GM19193 (cell line): ENCODE results near the gene FAM83E.
A peak's percentile ranks its signal among the peaks of the same experiment; 100 is the strongest.

Source experiments
- POLR2A ChIP-seq: IDR thresholded peaks from 4 replicates; pipeline ENCODE4 v1.6.1; 2011; ENCODE audit not compliant: insufficient read depth, insufficient read length; ENCODE audit errors: extremely low read depth

The FAM83E gene

GRCh38 chr19:48635263-48635965, 20.5 kb upstream of the FAM83E start:
- peak; percentile 44 for TF ChIP-seq POLR2A

GRCh38 chr19:48634424-48635262, 19.8 kb upstream of the FAM83E start:
- peak; percentile 43 for TF ChIP-seq POLR2A

GRCh38 chr19:48634036-48634342, 19.1 kb upstream of the FAM83E start:
- TF ChIP-seq POLR2A: no peak

DNA sequence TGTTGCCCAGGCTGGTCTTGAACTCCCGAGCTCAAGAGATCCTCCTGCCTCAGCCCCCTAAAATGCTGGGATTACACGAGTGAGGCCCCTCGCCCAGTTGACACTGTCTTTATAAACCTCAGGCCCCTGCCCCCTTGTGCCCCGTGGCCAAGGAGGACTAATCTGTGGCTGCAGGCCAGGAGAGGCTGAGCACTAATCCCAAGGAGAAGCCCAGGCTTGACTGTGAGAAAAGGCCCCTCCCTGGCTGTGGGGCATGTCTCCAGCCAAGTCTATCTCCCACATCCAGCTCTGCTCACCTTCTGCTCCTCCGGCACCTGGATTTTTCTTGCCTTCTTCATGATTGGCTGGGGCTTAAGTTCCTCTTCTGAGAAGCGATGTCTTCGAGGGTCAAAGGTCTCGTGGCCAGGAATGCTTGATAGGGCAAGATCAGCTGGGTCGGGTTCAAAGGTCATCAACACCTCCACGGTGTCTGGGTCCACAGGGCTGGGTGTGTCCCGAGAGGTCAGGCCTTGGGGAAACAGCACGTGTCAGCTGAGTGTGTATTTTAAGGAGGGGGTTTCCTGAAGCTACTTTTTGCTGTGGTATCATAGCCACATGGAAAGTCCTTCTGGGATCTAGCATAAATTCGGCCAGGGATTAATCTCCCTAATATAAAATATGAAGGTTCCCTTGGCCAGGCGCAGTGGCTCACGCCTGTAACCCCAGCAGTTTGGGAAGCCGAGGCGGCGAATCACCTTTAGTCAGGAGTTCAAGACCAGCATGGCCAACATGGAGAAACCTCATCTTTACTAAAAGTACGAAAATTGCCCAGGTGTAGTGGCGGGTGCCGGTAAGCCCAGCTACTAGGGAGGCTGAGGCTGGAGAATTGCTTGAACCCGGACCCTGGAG, 18.5 kb upstream of the FAM83E start:
- no peak for TF ChIP-seq POLR2A

GRCh38 chr19:48632692-48633147, 17.8 kb upstream of the FAM83E start:
- TF ChIP-seq POLR2A: no peak

DNA sequence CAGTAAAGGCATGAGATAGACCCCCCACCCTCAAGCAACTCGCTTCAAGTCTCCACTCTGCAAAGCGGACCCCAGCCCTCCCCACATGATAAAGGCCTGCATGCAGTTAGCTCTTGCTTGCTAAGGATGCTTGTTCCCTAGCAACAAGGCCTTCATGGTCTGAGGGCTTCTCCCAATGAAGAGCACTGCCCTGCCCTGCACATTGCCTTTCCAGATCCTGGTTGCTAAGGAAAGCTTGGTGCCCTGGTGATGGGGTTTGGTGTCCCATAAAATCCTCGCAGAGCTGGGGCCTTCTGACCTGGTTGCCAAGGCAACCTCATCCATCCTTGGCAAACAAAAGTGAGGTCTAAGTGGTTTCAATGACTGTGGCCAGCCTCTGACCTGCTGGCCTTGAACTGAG, 16.3 kb upstream of the FAM83E start:
- no peak for TF ChIP-seq POLR2A

DNA sequence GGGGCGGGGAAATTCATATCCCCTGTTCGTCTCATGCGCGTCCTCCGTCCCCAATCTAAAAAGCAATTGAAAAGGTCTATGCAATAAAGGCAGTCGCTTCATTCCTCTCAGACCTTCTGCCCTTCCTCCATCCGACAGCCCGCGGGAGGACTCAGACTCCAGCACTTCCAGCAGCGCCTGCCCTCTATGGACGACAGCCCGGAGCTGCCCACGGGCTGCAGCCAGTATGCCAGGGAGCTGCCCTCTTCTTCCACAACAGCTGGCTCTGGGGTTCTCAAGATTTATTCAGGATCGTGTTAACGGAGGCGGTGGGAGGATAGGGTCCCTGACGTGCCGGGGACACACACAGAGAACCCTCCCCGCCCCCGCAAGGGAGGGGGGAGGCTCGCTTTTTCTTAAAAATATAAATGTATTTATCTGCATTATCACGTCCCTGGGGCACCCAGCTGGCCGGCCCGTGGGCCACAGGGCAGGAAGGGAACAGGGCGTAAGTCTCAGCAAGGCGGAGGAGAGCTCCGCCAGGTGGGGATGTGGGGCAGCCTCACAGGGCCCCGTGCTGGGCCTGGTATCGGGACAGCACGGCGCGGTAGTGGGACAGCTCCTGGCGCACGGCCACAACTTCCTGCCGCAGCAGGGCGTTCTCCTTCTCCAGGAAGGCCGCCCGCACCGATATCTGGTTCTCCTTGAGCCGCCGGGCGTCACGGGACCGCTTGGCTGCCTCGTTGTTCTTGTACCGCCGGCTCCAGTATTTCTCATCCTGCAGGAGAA, 15.6 kb upstream of the FAM83E start:
- no peak for TF ChIP-seq POLR2A

GRCh38 chr19:48629599-48630295, 14.9 kb upstream of the FAM83E start:
- no peak for TF ChIP-seq POLR2A

DNA sequence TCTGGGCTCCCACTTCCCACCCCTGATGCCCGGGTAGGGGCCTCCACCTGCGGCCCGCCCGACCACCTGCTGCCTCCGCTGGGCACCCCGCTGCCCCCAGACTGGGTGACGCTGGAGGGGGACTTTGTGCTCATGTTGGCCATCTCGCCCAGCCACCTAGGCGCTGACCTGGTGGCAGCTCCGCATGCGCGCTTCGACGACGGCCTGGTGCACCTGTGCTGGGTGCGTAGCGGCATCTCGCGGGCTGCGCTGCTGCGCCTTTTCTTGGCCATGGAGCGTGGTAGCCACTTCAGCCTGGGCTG, 14.4 kb upstream of the FAM83E start:
- no peak for TF ChIP-seq POLR2A

- TF ChIP-seq POLR2A: no peak
Measured at GRCh38 chr19:48628486-48629296, 13.8 kb upstream of the FAM83E start.

- TF ChIP-seq POLR2A: no peak
Measured at GRCh38 chr19:48627865-48628314, 13.0 kb upstream of the FAM83E start.

GRCh38 chr19:48627201-48627864, 12.5 kb upstream of the FAM83E start:
- no peak for TF ChIP-seq POLR2A

GRCh38 chr19:48625891-48626327, 11.0 kb upstream of the FAM83E start:
- TF ChIP-seq POLR2A: no peak
